Measurements from ENCODE around the gene CLRN1.
"Not testable (repeated sequence)": the region's sequence is repeated elsewhere in the genome, so short reads cannot be mapped to it uniquely, and the experiment has no call there.

The CLRN1 gene

DNA sequence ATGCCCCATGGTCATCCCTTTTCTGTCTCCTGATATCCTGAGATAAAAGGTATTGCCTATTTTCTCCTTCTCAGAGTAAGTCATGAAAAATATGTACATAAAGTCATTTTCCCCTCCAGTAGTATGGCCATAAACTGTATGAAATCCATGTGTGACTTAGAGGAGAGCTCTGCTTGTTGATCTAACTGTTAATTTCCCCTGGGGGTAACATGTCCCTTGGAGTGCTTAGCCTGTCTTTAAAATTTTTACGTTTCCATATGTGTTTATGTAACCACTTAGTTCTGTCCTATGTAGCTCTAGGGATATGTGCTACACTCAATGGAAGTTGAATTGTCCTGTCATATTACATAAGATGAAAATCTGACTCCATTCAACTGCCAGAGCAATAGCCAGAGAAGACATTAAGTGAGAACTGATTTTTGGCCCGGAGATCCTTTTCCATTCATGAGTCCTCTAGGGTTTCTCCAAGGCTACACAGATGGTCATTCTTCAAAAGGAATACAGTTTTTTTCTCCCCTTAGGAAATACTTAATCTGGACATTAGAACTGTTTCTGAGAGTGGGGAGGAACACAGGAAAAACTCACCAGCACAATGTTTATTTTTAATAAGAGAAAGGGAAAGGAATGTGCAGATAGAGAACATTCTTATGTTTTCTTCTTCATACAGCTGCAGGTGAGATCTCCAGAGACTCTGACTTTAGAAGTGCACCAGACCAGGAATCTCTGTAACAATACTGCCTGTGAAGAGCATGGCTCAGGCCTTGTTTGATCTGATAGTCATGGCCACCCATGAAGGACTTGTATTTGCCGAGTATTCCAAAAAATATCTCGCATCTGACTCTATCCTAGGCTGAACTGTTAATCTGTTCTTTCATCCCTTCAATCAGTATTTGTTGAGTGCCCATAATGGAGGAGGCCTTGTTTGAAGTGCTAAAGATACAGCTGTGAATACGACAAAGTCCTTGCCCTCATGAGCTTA is 29.8 kb upstream of the CLRN1 start:
- TF ChIP-seq, protein P1, sequence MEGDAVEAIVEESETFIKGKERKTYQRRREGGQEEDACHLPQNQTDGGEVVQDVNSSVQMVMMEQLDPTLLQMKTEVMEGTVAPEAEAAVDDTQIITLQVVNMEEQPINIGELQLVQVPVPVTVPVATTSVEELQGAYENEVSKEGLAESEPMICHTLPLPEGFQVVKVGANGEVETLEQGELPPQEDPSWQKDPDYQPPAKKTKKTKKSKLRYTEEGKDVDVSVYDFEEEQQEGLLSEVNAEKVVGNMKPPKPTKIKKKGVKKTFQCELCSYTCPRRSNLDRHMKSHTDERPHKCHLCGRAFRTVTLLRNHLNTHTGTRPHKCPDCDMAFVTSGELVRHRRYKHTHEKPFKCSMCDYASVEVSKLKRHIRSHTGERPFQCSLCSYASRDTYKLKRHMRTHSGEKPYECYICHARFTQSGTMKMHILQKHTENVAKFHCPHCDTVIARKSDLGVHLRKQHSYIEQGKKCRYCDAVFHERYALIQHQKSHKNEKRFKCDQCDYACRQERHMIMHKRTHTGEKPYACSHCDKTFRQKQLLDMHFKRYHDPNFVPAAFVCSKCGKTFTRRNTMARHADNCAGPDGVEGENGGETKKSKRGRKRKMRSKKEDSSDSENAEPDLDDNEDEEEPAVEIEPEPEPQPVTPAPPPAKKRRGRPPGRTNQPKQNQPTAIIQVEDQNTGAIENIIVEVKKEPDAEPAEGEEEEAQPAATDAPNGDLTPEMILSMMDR (IDR thresholded peaks at IDR 0.05; ENCODE audit: insufficient read depth, low read depth, low read length, missing control alignments), result no peak
- DNase-seq (ENCODE audit: low read depth), result no peak
- no peak overlapping the region for H3K4me3 ChIP-seq (ENCODE audit: low read length)

DNA sequence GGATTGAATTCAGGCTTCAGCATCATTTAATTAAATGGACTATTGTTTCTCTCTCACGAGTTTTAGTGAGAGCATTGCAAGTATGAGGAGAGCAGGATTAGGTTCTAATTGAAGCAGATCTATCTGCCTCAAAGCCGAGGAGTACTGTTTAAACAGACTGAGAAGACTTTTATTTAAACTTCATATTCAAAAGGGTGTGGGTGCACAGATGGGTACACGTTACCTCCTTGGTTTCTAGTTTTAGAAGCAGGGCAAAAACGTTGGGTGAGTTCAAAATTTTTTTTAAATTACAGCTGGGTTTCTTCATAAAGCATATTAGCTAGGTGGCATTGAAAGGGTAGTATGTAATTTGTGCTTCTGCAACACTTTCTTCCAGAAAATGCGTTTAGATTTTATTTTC is 26.5 kb upstream of the CLRN1 start:
- no peak for DNase-seq (ENCODE audit: low read depth)
- TF ChIP-seq, protein P1 (IDR thresholded peaks at IDR 0.05; ENCODE audit: insufficient read depth, low read depth, low read length, missing control alignments), result no peak
- no peak overlapping the region for H3K4me3 ChIP-seq (ENCODE audit: low read length)

DNA sequence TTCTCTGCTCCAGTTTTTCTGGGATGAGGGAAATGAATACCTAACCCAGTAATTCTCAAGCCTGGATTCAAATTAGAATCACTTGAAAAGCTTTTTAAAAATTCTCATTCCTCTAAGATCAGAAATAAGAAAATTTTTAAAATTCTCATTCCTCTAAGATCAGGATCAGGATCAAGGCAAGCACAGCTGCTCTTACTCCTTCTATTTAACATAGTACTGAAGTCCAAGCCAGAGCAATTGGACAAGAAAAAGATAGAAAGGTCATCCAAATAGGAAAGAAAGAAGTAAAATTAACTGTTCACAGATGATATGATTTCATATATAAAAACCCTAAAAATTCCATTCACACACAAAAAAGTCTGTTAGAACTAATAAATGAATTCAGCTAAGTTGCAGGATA is 24.2 kb upstream of the CLRN1 start:
- DNase-seq (ENCODE audit: low read depth), result no peak
- no peak overlapping the region for H3K4me3 ChIP-seq (ENCODE audit: low read length)
- TF ChIP-seq, protein P1 (IDR thresholded peaks at IDR 0.05; ENCODE audit: insufficient read depth, low read depth, low read length, missing control alignments), result no peak

DNA sequence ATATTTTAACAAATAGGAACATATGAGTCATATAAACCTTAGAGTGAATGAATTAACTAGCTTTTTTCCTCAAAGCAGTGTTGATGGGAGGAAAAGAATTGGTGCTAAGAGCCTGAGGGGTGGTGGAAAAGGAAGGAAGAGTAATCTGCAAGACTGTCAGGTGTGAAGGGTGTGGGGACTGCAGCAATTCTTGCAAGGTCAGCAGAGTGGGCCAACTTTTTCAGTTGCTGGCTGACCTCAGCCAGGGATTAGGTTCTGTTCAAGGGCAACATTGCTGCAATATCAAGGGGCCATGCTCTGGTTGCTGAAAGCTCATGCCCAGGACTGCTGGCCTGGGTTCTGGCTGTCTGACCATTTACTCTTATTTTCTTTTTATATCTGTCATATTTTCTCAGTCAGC is 23.0 kb upstream of the CLRN1 start:
- TF ChIP-seq, protein P1 (IDR thresholded peaks at IDR 0.05; ENCODE audit: insufficient read depth, low read depth, low read length, missing control alignments), result no peak
- DNase-seq (ENCODE audit: low read depth), result no peak
- H3K4me3 ChIP-seq (ENCODE audit: low read length), result no peak overlapping the region

DNA sequence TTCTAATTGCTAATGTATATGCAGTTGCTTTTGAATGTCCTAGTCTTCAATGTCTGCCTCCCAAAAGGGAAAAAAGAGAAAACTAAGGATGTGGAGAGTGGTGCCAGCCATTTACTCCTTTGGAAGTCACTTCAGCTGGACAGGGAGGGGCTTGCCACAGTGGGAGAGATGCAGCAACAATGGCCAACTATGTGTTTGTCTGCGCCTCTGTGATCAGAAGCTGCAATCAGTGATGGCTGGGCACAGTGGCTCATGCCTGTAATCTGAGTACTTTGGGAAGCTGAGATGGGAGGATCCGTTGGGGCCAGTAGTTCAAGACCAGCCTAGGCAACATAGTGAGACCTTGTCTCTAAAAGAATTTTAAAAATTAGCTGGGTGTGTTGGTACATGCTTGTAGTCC is 16.7 kb upstream of the CLRN1 start:
- DNase-seq (ENCODE audit: low read depth), result no peak
- no peak overlapping the region for H3K4me3 ChIP-seq (ENCODE audit: low read length)
- TF ChIP-seq, protein P1 (IDR thresholded peaks at IDR 0.05; ENCODE audit: insufficient read depth, low read depth, low read length, missing control alignments), result no peak

DNA sequence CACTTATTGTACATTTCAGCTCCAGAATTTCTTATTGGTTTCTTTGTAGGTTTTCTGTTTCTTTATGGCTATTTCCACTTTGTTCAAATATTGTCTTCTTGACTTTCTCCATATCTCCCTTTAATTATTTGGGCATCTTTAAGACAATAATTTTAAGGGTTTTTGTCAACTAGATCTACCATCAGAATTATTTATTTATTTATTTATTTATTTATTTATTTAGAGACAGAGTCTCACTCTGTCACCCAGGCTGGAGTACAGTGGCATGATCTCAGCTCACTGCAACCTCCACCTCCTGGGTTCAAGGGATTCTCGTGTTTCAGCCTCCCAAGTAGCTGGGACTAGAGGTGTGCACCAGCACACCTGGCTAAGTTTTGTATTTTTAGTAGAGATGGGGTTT is 15.9 kb upstream of the CLRN1 start:
- H3K4me3 ChIP-seq (ENCODE audit: low read length); DNase-seq (ENCODE audit: low read depth): not testable (repeated sequence)

DNA sequence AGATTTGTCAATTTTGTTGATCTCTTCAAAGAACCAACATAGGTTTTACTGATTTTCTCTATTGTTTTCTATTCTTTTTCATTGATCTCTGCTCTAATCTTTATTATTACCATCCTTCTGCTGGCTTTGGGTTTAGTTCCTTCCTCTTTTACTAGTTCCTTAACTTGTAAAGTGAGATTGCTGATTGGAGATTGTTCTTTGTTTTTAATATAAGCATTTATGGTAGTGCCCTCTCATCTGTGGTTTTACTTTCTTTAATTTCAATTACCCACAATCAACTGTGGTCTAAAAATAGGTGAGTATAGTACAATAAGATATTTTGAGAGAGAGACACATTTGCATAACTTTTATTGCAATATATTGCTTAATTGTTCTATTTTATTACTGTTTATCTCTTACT is 13.2 kb upstream of the CLRN1 start:
- TF ChIP-seq, protein P1 (IDR thresholded peaks at IDR 0.05; ENCODE audit: insufficient read depth, low read depth, low read length, missing control alignments), result no peak
- DNase-seq (ENCODE audit: low read depth), result no peak
- no peak overlapping the region for H3K4me3 ChIP-seq (ENCODE audit: low read length)
